HG03571 (cell line): ENCODE measurements around the gene PGA5.
A peak's percentile ranks its signal among the peaks of the same experiment; 100 is the strongest.

Experiments
- ATAC-seq: cut with Tn5 transposase; IDR thresholded peaks from one replicate; pipeline ENCODE4 v1.9.1; 2021; ENCODE audit not compliant: unreplicated experiment

The PGA5 gene

DNA sequence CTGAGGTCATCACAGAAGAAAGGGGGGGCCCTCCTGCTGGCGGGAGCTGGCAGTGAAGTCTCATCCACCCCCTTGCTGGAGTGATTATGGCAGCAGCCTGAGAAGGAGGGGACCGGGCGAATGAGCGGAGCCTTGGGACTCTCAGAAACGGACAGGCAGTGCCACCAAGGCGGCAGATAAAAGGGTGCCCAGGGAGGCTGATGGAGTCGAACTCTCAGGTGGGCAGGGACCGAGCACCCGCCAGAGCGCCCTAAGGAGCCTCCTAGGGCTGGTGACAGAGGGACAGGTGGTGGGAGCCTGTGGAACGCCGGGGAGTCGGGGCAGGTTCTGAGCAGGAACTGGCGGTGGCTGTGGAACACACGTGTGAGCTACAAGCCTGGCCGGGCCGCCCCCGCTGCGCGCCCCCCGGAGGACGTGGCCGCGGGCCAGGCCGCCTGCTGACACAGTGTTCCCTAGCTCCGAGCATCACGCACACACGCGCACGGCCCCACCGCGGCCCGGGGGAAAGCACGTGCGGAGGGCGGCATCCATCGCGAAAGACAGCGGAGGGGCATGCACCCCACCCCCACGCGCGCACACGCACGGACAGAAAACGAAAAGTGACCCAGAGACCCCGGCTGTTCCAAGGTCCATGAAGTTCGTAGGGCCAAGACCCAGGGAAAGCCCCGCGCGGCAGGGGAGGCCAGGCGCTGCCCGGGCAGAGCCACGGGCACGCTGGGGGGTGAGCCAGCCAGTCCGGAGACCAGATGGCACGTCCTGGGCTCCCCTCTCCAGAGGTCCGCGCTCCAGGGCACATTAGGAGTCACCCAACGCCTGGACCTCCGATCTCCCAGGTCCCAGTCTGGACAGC is 53.1 kb downstream of the PGA5 start:
- ATAC-seq, result peak; percentile 31

DNA sequence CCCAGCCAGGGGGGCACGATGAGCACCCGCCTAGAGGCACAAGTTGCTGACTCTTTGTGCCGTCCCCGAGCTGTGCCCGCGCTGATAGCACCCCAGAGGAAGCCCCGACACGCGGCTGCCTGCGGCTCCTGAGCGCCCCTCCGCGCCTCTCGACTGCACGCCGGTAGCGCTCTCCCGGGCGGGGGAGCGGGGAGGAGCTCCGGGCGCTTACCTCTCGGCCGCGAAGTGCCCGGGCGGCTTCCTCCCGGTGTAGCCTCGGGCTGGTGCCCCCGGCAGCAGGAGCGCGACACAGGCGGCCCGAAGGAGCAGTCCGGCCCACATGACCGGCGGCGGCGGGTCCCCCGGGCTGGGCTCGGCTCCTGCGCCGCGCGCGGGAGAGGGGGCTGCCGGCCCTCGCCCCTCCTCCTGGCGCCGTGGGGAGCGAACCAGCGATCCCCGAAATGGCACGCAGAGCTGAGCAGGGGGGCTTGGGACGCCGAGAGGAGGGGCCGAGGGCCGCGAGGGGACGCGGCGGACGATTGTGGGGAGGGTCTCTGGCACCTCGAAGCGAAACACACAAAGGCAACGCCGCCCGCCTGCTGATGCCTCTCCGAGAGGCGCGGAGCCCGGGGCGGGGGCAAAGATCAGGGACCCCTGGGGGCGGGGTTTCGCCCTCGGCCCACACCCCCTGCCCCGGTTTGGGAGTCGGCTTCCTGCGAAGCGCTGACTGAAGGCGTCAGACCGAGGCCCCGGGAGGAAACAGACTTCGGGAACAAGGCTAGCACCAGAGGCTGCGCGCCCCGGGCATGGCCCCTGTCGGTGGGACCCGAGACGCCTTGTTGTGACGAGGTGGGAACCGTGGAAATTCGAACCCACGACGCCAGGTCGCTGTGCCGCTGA is 54.0 kb downstream of the PGA5 start, which contains the start of gene VWCE:
VWCE (minus strand) TSS at position 600 of the 879 bp plus-strand sequence; CDS start at position 321, 279 bp downstream.
- ATAC-seq, result peak; percentile 71

DNA sequence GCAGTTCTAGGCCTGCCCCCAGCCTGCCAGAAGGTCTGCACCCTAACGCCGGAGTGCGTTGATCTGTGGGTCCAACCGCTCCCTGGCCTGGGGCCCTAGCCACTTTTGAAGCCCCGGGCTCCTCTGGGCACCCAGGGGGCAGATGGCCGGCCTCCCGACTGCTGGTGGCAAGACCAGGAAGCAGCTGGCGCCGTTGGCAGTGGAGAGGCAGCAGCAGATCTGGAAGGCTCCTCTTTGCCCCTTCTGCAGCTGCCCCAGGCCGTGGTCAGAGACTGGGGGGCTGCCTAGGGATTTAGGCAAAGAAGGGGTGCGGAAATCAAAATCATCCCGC is 54.6 kb downstream of the PGA5 start:
- no peak for ATAC-seq

DNA sequence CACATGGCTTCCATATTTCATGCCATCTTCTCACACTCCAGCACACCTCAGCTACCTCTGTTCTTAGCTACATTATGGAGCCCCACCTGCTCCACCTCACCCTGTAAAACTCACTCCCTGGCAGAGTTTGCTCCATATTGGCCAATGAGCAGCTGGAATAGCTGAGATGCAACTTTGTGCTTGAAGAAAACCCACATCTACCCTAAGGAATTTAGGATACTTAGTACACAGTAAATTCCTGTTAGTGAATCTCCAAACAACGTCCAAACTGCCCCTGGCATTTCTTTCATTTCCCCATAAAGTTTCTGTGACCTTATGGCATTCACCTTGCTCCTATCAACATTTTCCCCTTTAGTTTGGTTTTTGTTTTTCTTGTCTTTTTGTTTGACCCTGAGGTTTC is 56.4 kb downstream of the PGA5 start:
- no peak for ATAC-seq

DNA sequence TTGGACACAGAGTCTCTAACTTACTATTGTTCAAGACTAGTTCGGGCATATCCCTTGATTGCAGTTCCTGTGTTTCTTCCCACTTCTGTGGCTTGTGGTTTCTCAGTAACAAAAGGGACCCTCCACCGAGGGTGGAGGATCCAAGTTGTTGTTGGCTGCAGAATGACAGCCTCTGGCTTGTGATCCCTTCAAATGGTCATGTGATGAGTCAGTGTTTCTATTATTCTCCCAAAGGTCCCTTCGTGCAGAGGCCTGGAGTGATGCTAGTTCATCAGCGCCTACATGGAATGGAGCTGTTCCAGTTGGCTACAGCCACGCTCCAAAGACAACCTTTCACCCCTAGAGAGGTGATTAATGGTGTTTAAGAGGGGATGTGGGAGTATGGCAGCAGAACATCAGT is 56.8 kb downstream of the PGA5 start:
- no peak for ATAC-seq

DNA sequence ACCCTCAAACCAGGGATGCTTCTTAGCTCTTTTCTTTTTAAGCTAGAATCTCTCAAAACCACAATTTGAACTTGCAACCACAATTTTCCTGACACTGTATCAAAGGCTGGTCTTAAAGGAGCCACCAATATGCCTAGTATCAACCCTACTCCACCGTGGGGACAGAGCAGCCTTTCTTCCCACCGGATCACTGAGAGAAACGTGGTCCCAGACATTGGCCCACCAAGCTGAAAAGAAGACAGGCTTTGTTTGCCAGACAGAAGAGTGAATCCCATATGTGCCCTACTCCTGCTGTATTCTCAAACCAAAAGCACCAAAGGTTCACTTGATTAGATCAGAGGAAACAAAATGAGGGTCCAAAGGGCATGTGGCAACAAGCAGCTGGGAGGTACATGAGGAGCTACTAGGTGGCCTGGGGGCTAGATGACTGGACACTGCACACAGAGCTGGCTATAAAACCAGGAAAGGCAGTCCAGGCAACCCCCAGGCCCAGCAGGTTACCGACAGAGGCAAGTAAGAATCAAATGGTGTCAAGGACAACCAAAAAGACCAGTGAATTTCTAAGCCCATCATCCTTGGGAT is 57.8 kb downstream of the PGA5 start:
- no peak for ATAC-seq
